Breast epithelium (tissue), 3 donors: ENCODE data around the gene KCNE1.
"Not testable (repeated sequence)": the region's sequence is repeated elsewhere in the genome, so short reads cannot be mapped to it uniquely, and the experiment has no call there.

Experiments used
- CTCF ChIP-seq, 3 donors: fragments of 450-650 bp; IDR thresholded peaks; one replicate each; pipeline ENCODE4 v1.5.1; 2016 to 2017; ENCODE audit warnings: antibody characterized with exemption in 3 of 3, mild to moderate bottlenecking in 3 of 3, moderate library complexity in 3 of 3
- POLR2A ChIP-seq: fragments of 450-650 bp; IDR thresholded peaks from one replicate; pipeline ENCODE4 v1.6.1; 2016; ENCODE audit warnings: antibody characterized with exemption, mild to moderate bottlenecking, moderate library complexity

- TF ChIP-seq POLR2A; CTCF (IDR thresholded peaks at IDR 0.05): not testable (repeated sequence)
These were observed 88.2 kb downstream of the KCNE1 start, which contains the start of gene SMIM34 for GRCh38 chr21:34423805-34424204.
